GM19025 (cell line): ENCODE results near the gene FZD1.
"Not testable (repeated sequence)": the region's sequence is repeated elsewhere in the genome, so short reads cannot be mapped to it uniquely, and the experiment has no call there.

Source experiments
- ATAC-seq: cut with Tn5 transposase; IDR thresholded peaks from one replicate; pipeline ENCODE4 v1.9.1; 2021; ENCODE audit warnings: mild to moderate bottlenecking, low read depth, moderate library complexity; ENCODE audit not compliant: unreplicated experiment

Gene FZD1

GRCh38 chr7:91294639-91295220 lies 30.5 kb downstream of the FZD1 start:
- ATAC-seq = no peak

- no peak for ATAC-seq
Observed at GRCh38 chr7:91295576-91295975, 31.3 kb downstream of the FZD1 start.

- ATAC-seq = no peak
Observed at GRCh38 chr7:91297939-91298338, 33.7 kb downstream of the FZD1 start.

GRCh38 chr7:91299952-91300775 lies 35.9 kb downstream of the FZD1 start:
- no peak for ATAC-seq

GRCh38 chr7:91302794-91303193 lies 38.6 kb downstream of the FZD1 start:
- no peak for ATAC-seq

GRCh38 chr7:91306266-91306665 lies 42.0 kb downstream of the FZD1 start:
- ATAC-seq = no peak

- no peak for ATAC-seq
Observed at GRCh38 chr7:91307467-91307866, 43.2 kb downstream of the FZD1 start.

- not testable (repeated sequence) for ATAC-seq
Observed at GRCh38 chr7:91308191-91308590, 44.0 kb downstream of the FZD1 start.

GRCh38 chr7:91310830-91311460 lies 46.7 kb downstream of the FZD1 start:
- no peak for ATAC-seq

- ATAC-seq = no peak
Observed at GRCh38 chr7:91311839-91312238, 47.6 kb downstream of the FZD1 start.

- ATAC-seq = no peak
Observed at GRCh38 chr7:91313113-91313512, 48.9 kb downstream of the FZD1 start.

- ATAC-seq = no peak
Observed at GRCh38 chr7:91314591-91315323, 50.5 kb downstream of the FZD1 start.

- ATAC-seq = no peak
Observed at GRCh38 chr7:91316426-91316825, 52.2 kb downstream of the FZD1 start.

- ATAC-seq = no peak
Observed at GRCh38 chr7:91319351-91319750, 55.1 kb downstream of the FZD1 start.

GRCh38 chr7:91320366-91321078 lies 56.3 kb downstream of the FZD1 start:
- ATAC-seq = no peak
